IMR-90 (cell line): ENCODE measurements around the gene EDA. TPM values are rescaled to one million over a fixed set of nuclear protein-coding genes. Genes with fewer than 3 reads are reported as not detected.

Experiments used
- ATAC-seq: fragments of 200-7000 bp; cut with Tn5 transposase; 2 replicates; pipeline ENCODE4 v1.9.1; 2020; ENCODE audit warnings: low read depth, mild to moderate bottlenecking, moderate library complexity
- BruUV-seq: library from RNA; stranded (reverse); fragments of 400-500 nt; replicated peaks from 2 replicates; lab custom pipeline; 2021; lab: Mats Ljungman, UMichigan
- CTCF ChIA-PET: fragments of 300-600 bp; formaldehyde crosslinking; extraction: SDS; loops from one replicate; lab custom pipeline; 2021; ENCODE audit warnings: antibody characterized with exemption; lab: Yijun Ruan, JAX
- POLR2A ChIA-PET: fragments of 300-600 bp; sonication (Branson Sonifier 250); formaldehyde crosslinking; loops from one replicate; lab custom pipeline; 2022; ENCODE audit warnings: antibody characterized with exemption; ENCODE audit not compliant: unreplicated experiment; lab: Charles Lee
- DNase-seq: peaks from one replicate; pipeline ENCODE4 v3.0.0; 2013
- H2AFZ ChIP-seq: replicated peaks from 2 replicates; pipeline ENCODE3; 2013; ENCODE audit warnings: low read length, mild to moderate bottlenecking; ENCODE audit not compliant: poor library complexity
- H2AK5ac ChIP-seq: 2 replicates; pipeline ENCODE4 v1.6.1; 2013; ENCODE audit warnings: low read depth, low read length, inconsistent platforms
- H2AK9ac ChIP-seq: replicated peaks from 2 replicates; pipeline ENCODE3; 2013; ENCODE audit warnings: mild to moderate bottlenecking, low read depth, low read length, moderate library complexity; ENCODE audit not compliant: poor library complexity
- H2BK120ac ChIP-seq: 2 replicates; pipeline ENCODE4 v1.6.1; 2013; ENCODE audit warnings: low read depth, low read length, inconsistent platforms
- H2BK15ac ChIP-seq: 3 replicates; pipeline ENCODE4 v1.6.1; 2013; ENCODE audit warnings: low read depth, low read length, inconsistent platforms
- H2BK20ac ChIP-seq: 2 replicates; pipeline ENCODE4 v1.6.1; 2013; ENCODE audit warnings: low read depth, mild to moderate bottlenecking, inconsistent platforms, low read length, moderate library complexity
- H2BK5ac ChIP-seq: 2 replicates; pipeline ENCODE4 v1.6.1; 2013; ENCODE audit warnings: mild to moderate bottlenecking, low read depth, low read length, inconsistent platforms; ENCODE audit not compliant: poor library complexity, severe bottlenecking
- H3K14ac ChIP-seq: replicated peaks from 2 replicates; pipeline ENCODE4 v1.6.1; 2013; ENCODE audit warnings: low read depth, low read length, inconsistent platforms
- H3K18ac ChIP-seq: 2 replicates; pipeline ENCODE4 v1.6.1; 2013; ENCODE audit warnings: low read depth, low read length, control low read depth
- H3K23ac ChIP-seq: 2 replicates; pipeline ENCODE4 v1.6.1; 2013; ENCODE audit warnings: low read depth, low read length, inconsistent platforms
- H3K27ac ChIP-seq: 2 replicates; pipeline ENCODE4 v1.5.1; 2013; ENCODE audit warnings: mild to moderate bottlenecking, control low read depth, low read length; ENCODE audit not compliant: insufficient read depth
- H3K27me3 ChIP-seq: 2 replicates; pipeline ENCODE4 v1.6.1; 2013; ENCODE audit warnings: low read length; ENCODE audit not compliant: control insufficient read depth, insufficient read depth
- H3K36me3 ChIP-seq: 2 replicates; pipeline ENCODE4 v1.6.1; 2013; ENCODE audit warnings: low read length, mixed read lengths; ENCODE audit not compliant: control insufficient read depth, insufficient read depth
- H3K4ac ChIP-seq: 2 replicates; pipeline ENCODE4 v1.6.1; 2013; ENCODE audit warnings: low read depth, low read length, inconsistent platforms
- H3K4me1 ChIP-seq: 2 replicates; pipeline ENCODE4 v1.6.1; 2013; ENCODE audit warnings: low read length, mixed read lengths; ENCODE audit not compliant: control insufficient read depth, insufficient read depth
- H3K4me2 ChIP-seq: 2 replicates; pipeline ENCODE4 v1.6.1; 2013; ENCODE audit warnings: low read depth, mild to moderate bottlenecking, control low read depth, low read length, moderate library complexity
- H3K4me3 ChIP-seq: 2 replicates; pipeline ENCODE4 v1.5.1; 2013; ENCODE audit warnings: low read depth, mild to moderate bottlenecking, control low read depth, low read length, moderate library complexity; ENCODE audit not compliant: insufficient read depth
- H3K56ac ChIP-seq: 2 replicates; pipeline ENCODE4 v1.6.1; 2013; ENCODE audit warnings: low read length, inconsistent platforms; ENCODE audit not compliant: insufficient read depth; ENCODE audit errors: extremely low read depth
- H3K79me1 ChIP-seq, 2 experiments: 2 replicates each; pipeline ENCODE4 v1.6.1; 2013; ENCODE audit warnings: low read length in 2 of 2, inconsistent platforms in 1 of 2, low read depth in 1 of 2
- H3K9ac ChIP-seq: 2 replicates; pipeline ENCODE4 v1.6.1; 2013; ENCODE audit warnings: low read depth, low read length, control low read depth
- H3K9me1 ChIP-seq: 2 replicates; pipeline ENCODE4 v1.6.1; 2013; ENCODE audit warnings: low read length, inconsistent platforms; ENCODE audit not compliant: insufficient read depth
- H3K9me3 ChIP-seq: 2 replicates; pipeline ENCODE4 v1.6.1; 2013; ENCODE audit warnings: low read length; ENCODE audit not compliant: control insufficient read depth, insufficient read depth
- H4K20me1 ChIP-seq: 2 replicates; pipeline ENCODE4 v1.6.1; 2013; ENCODE audit warnings: low read length, inconsistent platforms; ENCODE audit not compliant: insufficient read depth
- H4K5ac ChIP-seq: 2 replicates; pipeline ENCODE4 v1.6.1; 2013; ENCODE audit warnings: mild to moderate bottlenecking, low read depth, low read length, control low read depth
- H4K8ac ChIP-seq, 2 experiments: 2 replicates each; pipeline ENCODE4 v1.6.1; 2013; ENCODE audit warnings: low read depth in 2 of 2, low read length in 2 of 2, control low read depth in 1 of 2, inconsistent platforms in 1 of 2
- H4K91ac ChIP-seq: 2 replicates; pipeline ENCODE4 v1.6.1; 2013; ENCODE audit warnings: low read depth, low read length, inconsistent platforms; ENCODE audit not compliant: insufficient read depth
- CEBPB ChIP-seq: IDR thresholded peaks from 2 replicates; pipeline ENCODE4 v1.6.1; 2012; ENCODE audit warnings: low read depth, low read length, improper control_type of control experiment
- CHD1 ChIP-seq: IDR thresholded peaks from 2 replicates; pipeline ENCODE4 v1.6.1; 2012; ENCODE audit warnings: low read depth, low read length, improper control_type of control experiment
- CTCF ChIP-seq: conservative IDR thresholded peaks from 2 replicates; pipeline ENCODE4 v1.5.1; 2012; ENCODE audit warnings: mild to moderate bottlenecking, low read depth, low read length, improper control_type of control experiment
- ELK1 ChIP-seq: fragments of 150-350 bp; IDR thresholded peaks from 2 replicates; pipeline ENCODE4 v1.6.1; 2016; ENCODE audit warnings: low read depth, mild to moderate bottlenecking, low read length, moderate library complexity, borderline replicate concordance
- FOS ChIP-seq: fragments of 150-350 bp; IDR thresholded peaks from 2 replicates; pipeline ENCODE4 v1.6.1; 2016; ENCODE audit warnings: low read depth, low read length
- MAFK ChIP-seq: IDR thresholded peaks from 2 replicates; pipeline ENCODE4 v1.6.1; 2012; ENCODE audit warnings: low read depth, low read length, improper control_type of control experiment
- MAZ ChIP-seq: IDR thresholded peaks from 2 replicates; pipeline ENCODE4 v1.6.1; 2012; ENCODE audit warnings: low read depth, mild to moderate bottlenecking, low read length, improper control_type of control experiment, moderate library complexity, borderline replicate concordance
- MXI1 ChIP-seq: IDR thresholded peaks from 2 replicates; pipeline ENCODE4 v1.6.1; 2012; ENCODE audit warnings: low read depth, mild to moderate bottlenecking, low read length, moderate library complexity, borderline replicate concordance
- NFE2L2 ChIP-seq: fragments of 150-350 bp; IDR thresholded peaks from 2 replicates; pipeline ENCODE4 v1.6.1; 2016; ENCODE audit warnings: low read depth, mild to moderate bottlenecking, low read length
- POLR2A ChIP-seq: IDR thresholded peaks from 2 replicates; pipeline ENCODE4 v1.6.1; 2012; ENCODE audit warnings: mild to moderate bottlenecking, low read depth, low read length
- RAD21 ChIP-seq: IDR thresholded peaks from 2 replicates; pipeline ENCODE4 v1.6.1; 2012; ENCODE audit warnings: low read length, improper control_type of control experiment
- RCOR1 ChIP-seq: IDR thresholded peaks from 2 replicates; pipeline ENCODE4 v1.6.1; 2012; ENCODE audit warnings: mild to moderate bottlenecking, low read length, improper control_type of control experiment; ENCODE audit not compliant: insufficient replicate concordance
- RFX5 ChIP-seq: IDR thresholded peaks from 2 replicates; pipeline ENCODE4 v1.8.0; 2012; ENCODE audit warnings: low read depth, mild to moderate bottlenecking, low read length, moderate library complexity
- WGBS, 2 experiments: methylation state at CpG; one replicate each; pipeline versions ENCODE4 v1.1.5 to v1.1.7; 2013; ENCODE audit warnings: missing lambda C conversion rate in 2 of 2; ENCODE audit not compliant: insufficient read length in 1 of 2; ENCODE audit errors: extremely low coverage in 2 of 2; 5-methylcytosine and 5-hydroxymethylcytosine counted together
- dilution Hi-C: fragments of 300-500 bp; cut with HindIII; formaldehyde crosslinking; loops from one replicate; pipeline ENCODE4 v1.14.3; 2018; ENCODE audit warnings: low sequenced_read_pairs; ENCODE audit not compliant: unreplicated experiment
- in situ Hi-C: fragments of 300-500 bp; cut with MboI; formaldehyde crosslinking; loops from 3 replicates; pipeline ENCODE4 v1.14.3; 2019; ENCODE audit warnings: low sequenced_read_pairs, inconsistent platforms, mixed read lengths
- intact Hi-C: fragments of 100-400 bp; cut with micrococcal nuclease; formaldehyde crosslinking; loops from 2 replicates; pipeline ENCODE4 v1.10.0; 2022
- polyA plus RNA-seq, 3 experiments: library from polyadenylated mRNA; depleted of rRNA; stranded (reverse); fragments of >200 nt; gene quantifications; 2 replicates each; pipeline ENCODE4 v1.2.3, GENCODE V29; 2012; ENCODE audit warnings: low replicate concordance in 1 of 3
- total RNA-seq: library from RNA; depleted of rRNA; stranded (reverse); fragments of >200 nt; gene quantifications from 2 replicates; pipeline ENCODE4 v1.2.3, GENCODE V29; 2012

The EDA gene
- total and polyA plus RNA-seq, 2 of the 4 experiments (the other 2 are of a cell fraction), result under 0.01 TPM; not detected in 1

GRCh38 chrX:70001269-70001668 lies 385.4 kb downstream of the EDA start:
- Histone ChIP-seq H4K5ac (no peak overlapping the region), H2AFZ (no peak overlapping the region), H3K4me1 (no peaks in the 10 kb centered on the region), H2AK5ac (no peak overlapping the region), H4K91ac (no peak overlapping the region), H2BK20ac (no peak overlapping the region), H3K79me1 (no peaks in the 10 kb centered on the region), H2AK9ac (no peak overlapping the region), H3K4me2 (no peak overlapping the region), H3K9me1 (no peaks in the 10 kb centered on the region), H4K20me1 (no peaks in the 10 kb centered on the region), H3K14ac (no peak overlapping the region), H3K9ac (no peak overlapping the region), H3K23ac (no peak overlapping the region), H3K36me3 (no peaks in the 10 kb centered on the region), H3K4me3 (no peak overlapping the region), H2BK120ac (no peak overlapping the region), H3K4ac (no peak overlapping the region), H3K18ac (no peak overlapping the region), H3K9me3 (no peaks in the 10 kb centered on the region), H3K56ac (no peak overlapping the region), H2BK5ac (no peak overlapping the region), H4K8ac (no peak overlapping the region), H2BK15ac (no peak overlapping the region), H3K27ac (no peak overlapping the region), H3K27me3 (no peaks in the 10 kb centered on the region; the same call in 1 of the 2 replicates)
- POLR2A ChIA-PET, result no interaction called here
- CTCF ChIA-PET, result no interaction called here
- no CpG with 5 or more reads among the region's 2 CpGs for WGBS, 2 experiments
- no peak for TF ChIP-seq RCOR1
- TF ChIP-seq MXI1, result no peak
- TF ChIP-seq CEBPB, result no peak
- TF ChIP-seq POLR2A, result no peak
- TF ChIP-seq RFX5, result no peak
- no peak for TF ChIP-seq CTCF
- no peak for TF ChIP-seq MAZ
- no peak for TF ChIP-seq NFE2L2
- no peak for TF ChIP-seq RAD21
- no peak for TF ChIP-seq ELK1
- no peak for TF ChIP-seq FOS
- no peak for TF ChIP-seq CHD1
- TF ChIP-seq MAFK, result no peak
- in situ Hi-C loops, result no loop called here
- intact Hi-C loops, result no loop called here
- BruUV-seq, result no TSS peak
- no peak for DNase-seq
- no peak for ATAC-seq
- dilution Hi-C loops, result no loop called here
